ENCODE data around the gene PCSK9.

PCSK9 gene

DNA sequence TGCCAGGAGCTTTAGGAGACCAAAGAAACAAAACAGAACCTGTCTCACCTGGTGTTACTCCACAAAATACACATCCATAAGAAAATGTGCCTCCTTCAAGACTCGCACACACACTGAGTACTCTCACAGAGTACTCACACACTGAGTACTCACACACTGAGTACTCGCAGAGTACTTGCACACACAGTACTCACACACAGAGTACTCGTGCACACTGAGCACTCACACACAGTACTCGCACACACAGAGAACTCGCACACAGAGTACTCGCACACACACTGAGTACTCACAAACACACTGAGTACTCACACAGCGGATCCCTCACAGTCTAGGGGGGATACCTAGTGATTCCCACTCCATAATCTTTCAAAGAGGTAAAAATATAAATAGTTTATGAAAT, 40.3 kb downstream of the PCSK9 start:
- no peak for DNase-seq (ENCODE audit: extremely low read depth, insufficient read length)
- Histone ChIP-seq H3K36me3 (ENCODE audit: control insufficient read depth, insufficient read depth, low read length) (peaks cover 10% of the 10 kb centered on the region), H3K4me3 (replicated peaks; ENCODE audit: low read depth, low read length) (no peak overlapping the region), H3K27me3 (replicated peaks; ENCODE audit: control insufficient read depth, insufficient read depth, low read length) (no peaks in the 10 kb centered on the region)
- no peak for TF ChIP-seq CTCF (IDR thresholded peaks at IDR 0.05; ENCODE audit: insufficient read depth, low read length, poor library complexity, severe bottlenecking)

DNA sequence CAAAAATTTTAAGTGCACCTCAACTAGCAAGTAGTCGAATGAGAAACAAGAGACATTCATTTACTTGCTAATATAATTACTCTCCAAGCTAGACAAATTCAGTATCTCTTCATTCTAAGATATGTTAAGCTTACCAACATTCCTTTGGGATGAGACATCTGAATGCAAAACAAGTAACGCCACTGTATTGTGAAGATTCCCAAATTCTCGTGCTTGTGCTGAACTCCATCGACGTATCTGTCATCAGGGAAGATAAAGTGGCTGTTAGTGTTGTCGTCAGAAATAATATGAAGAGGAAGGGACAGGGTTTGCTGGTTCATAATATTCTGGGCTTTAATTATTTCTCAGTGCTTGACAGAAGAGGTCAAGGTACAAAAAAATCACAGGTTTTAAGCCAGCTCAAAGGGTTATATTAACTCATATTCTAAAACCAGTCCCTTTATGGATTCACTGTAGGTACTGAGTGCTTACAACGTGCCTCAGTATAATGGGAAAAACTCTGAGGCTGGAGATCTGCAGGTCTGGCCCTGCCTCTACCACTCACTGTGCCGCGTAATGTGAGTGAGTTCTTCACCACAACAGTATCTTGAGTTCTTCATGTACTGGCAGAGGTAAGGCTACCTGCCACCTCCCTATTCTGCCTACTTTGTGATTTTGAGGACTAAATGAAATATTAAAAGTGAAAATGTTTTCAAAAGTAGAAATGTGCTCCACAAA, 42.0 kb downstream of the PCSK9 start:
- Histone ChIP-seq H3K36me3 (ENCODE audit: control insufficient read depth, insufficient read depth, low read length) (peaks cover 15% of the 10 kb centered on the region), H3K27me3 (replicated peaks; ENCODE audit: control insufficient read depth, insufficient read depth, low read length) (no peaks in the 10 kb centered on the region), H3K4me3 (replicated peaks; ENCODE audit: low read depth, low read length) (no peak overlapping the region)
- TF ChIP-seq CTCF (IDR thresholded peaks at IDR 0.05; ENCODE audit: insufficient read depth, low read length, poor library complexity, severe bottlenecking), result no peak
- DNase-seq (ENCODE audit: extremely low read depth, insufficient read length), result no peak

GRCh38 chr1:55081905-55082296, 42.6 kb downstream of the PCSK9 start:
- H3K36me3 ChIP-seq (ENCODE audit: control insufficient read depth, insufficient read depth, low read length), result peaks cover 15% of the 10 kb centered on the region
- TF ChIP-seq CTCF (IDR thresholded peaks at IDR 0.05; ENCODE audit: insufficient read depth, low read length, poor library complexity, severe bottlenecking), result no peak
- H3K4me3 ChIP-seq (replicated peaks; ENCODE audit: low read depth, low read length), result no peak overlapping the region
- H3K27me3 ChIP-seq (replicated peaks; ENCODE audit: control insufficient read depth, insufficient read depth, low read length), result no peaks in the 10 kb centered on the region
- no peak for DNase-seq (ENCODE audit: extremely low read depth, insufficient read length)

DNA sequence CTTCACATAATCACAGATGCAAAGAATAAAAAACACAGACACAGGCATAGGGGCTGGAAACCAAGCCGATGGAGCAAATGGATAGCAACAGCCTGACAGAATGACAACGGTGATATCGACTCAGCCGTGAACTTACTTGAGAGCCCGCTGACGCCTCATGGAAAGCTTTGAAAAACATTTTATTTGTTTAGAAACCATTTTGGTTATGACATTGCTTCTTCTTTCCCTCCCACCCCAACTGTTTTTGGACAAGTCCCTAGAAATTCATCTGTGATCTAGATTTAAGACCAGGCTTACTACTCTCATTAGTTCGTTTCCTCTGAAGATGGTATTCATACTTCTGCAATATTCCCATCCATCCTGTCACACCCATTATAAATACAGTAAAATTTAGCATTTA, 44.9 kb downstream of the PCSK9 start:
- no peak for TF ChIP-seq CTCF (IDR thresholded peaks at IDR 0.05; ENCODE audit: insufficient read depth, low read length, poor library complexity, severe bottlenecking)
- no peaks in the 10 kb centered on the region for H3K27me3 ChIP-seq (replicated peaks; ENCODE audit: control insufficient read depth, insufficient read depth, low read length)
- no peak for DNase-seq (ENCODE audit: extremely low read depth, insufficient read length)
- H3K36me3 ChIP-seq (ENCODE audit: control insufficient read depth, insufficient read depth, low read length), result peaks cover 19% of the 10 kb centered on the region
- H3K4me3 ChIP-seq (replicated peaks; ENCODE audit: low read depth, low read length), result no peak overlapping the region

- H3K36me3 ChIP-seq (ENCODE audit: control insufficient read depth, insufficient read depth, low read length), result peaks cover 19% of the 10 kb centered on the region
- DNase-seq (ENCODE audit: extremely low read depth, insufficient read length), result no peak
- no peaks in the 10 kb centered on the region for H3K27me3 ChIP-seq (replicated peaks; ENCODE audit: control insufficient read depth, insufficient read depth, low read length)
- TF ChIP-seq CTCF (IDR thresholded peaks at IDR 0.05; ENCODE audit: insufficient read depth, low read length, poor library complexity, severe bottlenecking), result no peak
- H3K4me3 ChIP-seq (replicated peaks; ENCODE audit: low read depth, low read length), result no peak overlapping the region
Observed at GRCh38 chr1:55087439-55087838, 48.1 kb downstream of the PCSK9 start.

DNA sequence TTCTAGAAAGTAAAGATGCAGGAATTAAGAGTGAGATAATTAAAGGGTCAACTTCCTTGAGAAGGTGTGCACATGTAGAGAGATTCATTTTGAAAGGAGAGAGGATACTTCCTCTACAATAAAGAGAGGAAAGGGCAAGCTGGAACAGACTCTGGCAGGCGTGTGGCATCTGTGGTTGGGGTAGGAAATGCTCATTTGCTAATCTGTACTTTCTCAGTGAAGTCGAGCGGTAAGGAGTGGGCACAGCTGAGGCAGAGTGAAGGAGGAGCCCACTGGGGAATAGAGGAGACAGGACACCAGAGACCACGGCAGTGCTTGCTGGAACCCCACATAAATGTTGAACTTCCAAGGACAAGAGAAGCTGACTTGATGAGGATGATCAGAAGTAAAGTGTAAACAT, 49.1 kb downstream of the PCSK9 start:
- TF ChIP-seq CTCF (IDR thresholded peaks at IDR 0.05; ENCODE audit: insufficient read depth, low read length, poor library complexity, severe bottlenecking), result no peak
- H3K4me3 ChIP-seq (replicated peaks; ENCODE audit: low read depth, low read length), result no peak overlapping the region
- no peaks in the 10 kb centered on the region for H3K27me3 ChIP-seq (replicated peaks; ENCODE audit: control insufficient read depth, insufficient read depth, low read length)
- DNase-seq (ENCODE audit: extremely low read depth, insufficient read length), result no peak
- peaks cover 19% of the 10 kb centered on the region for H3K36me3 ChIP-seq (ENCODE audit: control insufficient read depth, insufficient read depth, low read length)

All from GM06990 (cell line).